HEK293 (cell line): ENCODE results near the gene DOK6.

Source experiments
- CTCF ChIA-PET: fragments of 350-600 bp; formaldehyde crosslinking; extraction: SDS; loops from one replicate; lab custom pipeline; 2021; ENCODE audit warnings: antibody characterized with exemption; lab: Yijun Ruan, JAX
- POLR2A ChIA-PET: fragments of 300-600 bp; formaldehyde crosslinking; extraction: SDS; loops from one replicate; lab custom pipeline; 2020; ENCODE audit warnings: antibody characterized with exemption, inconsistent platforms; lab: Yijun Ruan, JAX
- H3K27ac ChIP-seq: fragments of 200-500 bp; sonication (Bioruptor generic); 2 replicates; pipeline ENCODE4 v1.5.1; 2014; ENCODE audit warnings: low read depth, low read length, control low read depth, inconsistent platforms; ENCODE audit errors: extremely low read depth
- H3K36me3 ChIP-seq, 2 experiments: fragments of 200-500 bp in 1 of 2; sonication (Bioruptor generic) in 1 of 2; 1 replicate in 1 of 2; 2 replicates in 1 of 2; pipeline ENCODE4 v1.5.1; 2014 to 2017; ENCODE audit warnings: inconsistent platforms in 2 of 2, low read length in 2 of 2; ENCODE audit not compliant: control insufficient read depth in 2 of 2, insufficient read depth in 1 of 2
- H3K4me1 ChIP-seq: fragments of 200-500 bp; sonication (Bioruptor generic); 2 replicates; pipeline ENCODE4 v1.5.1; 2014; ENCODE audit warnings: mild to moderate bottlenecking, low read length, inconsistent platforms; ENCODE audit not compliant: control insufficient read depth, insufficient read depth
- H3K4me3 ChIP-seq: 2 replicates; pipeline ENCODE4 v1.5.1; 2011; ENCODE audit warnings: low read depth, mild to moderate bottlenecking, control low read depth, low read length, moderate library complexity
- H3K9me3 ChIP-seq: fragments of 200-500 bp; sonication (Bioruptor generic); 2 replicates; pipeline ENCODE4 v1.5.1; 2014; ENCODE audit warnings: low read depth, low read length, inconsistent platforms; ENCODE audit not compliant: control insufficient read depth, insufficient read depth
- BCL11A ChIP-seq: fragments of 450-650 bp; formaldehyde crosslinking; IDR thresholded peaks from 2 replicates; pipeline ENCODE4 v1.5.1; 2016; ENCODE audit warnings: low read depth, missing biosample characterization, missing genetic modification characterization
- HOXC10 ChIP-seq: sonication (generic); formaldehyde crosslinking; IDR thresholded peaks from 2 replicates; pipeline ENCODE4 v1.8.1; 2023; ENCODE audit warnings: mild to moderate bottlenecking, missing genetic modification reagents
- MZF1 ChIP-seq: fragments of 450-650 bp; formaldehyde crosslinking; IDR thresholded peaks from 2 replicates; pipeline ENCODE4 v1.5.1; 2017; ENCODE audit warnings: missing biosample characterization, missing genetic modification characterization, borderline replicate concordance
- OSR2 ChIP-seq: fragments of 450-650 bp; formaldehyde crosslinking; IDR thresholded peaks from 2 replicates; pipeline ENCODE4 v1.5.1; 2016; ENCODE audit warnings: missing biosample characterization, missing genetic modification characterization
- YY1 ChIP-seq: fragments of 450-650 bp; formaldehyde crosslinking; IDR thresholded peaks from 2 replicates; pipeline ENCODE4 v1.5.1; 2018; ENCODE audit warnings: missing biosample characterization, missing genetic modification characterization
- ZNF112 ChIP-seq: fragments of 450-650 bp; formaldehyde crosslinking; IDR thresholded peaks from 2 replicates; pipeline ENCODE4 v1.5.0; 2017; ENCODE audit warnings: missing biosample characterization, missing genetic modification characterization
- ZNF114 ChIP-seq: fragments of 450-650 bp; formaldehyde crosslinking; IDR thresholded peaks from 2 replicates; pipeline ENCODE4 v1.5.0; 2017; ENCODE audit warnings: missing biosample characterization, missing genetic modification characterization
- ZNF266 ChIP-seq: fragments of 450-650 bp; formaldehyde crosslinking; IDR thresholded peaks from 2 replicates; pipeline ENCODE4 v1.5.1; 2016; ENCODE audit warnings: missing biosample characterization, missing genetic modification characterization, low read depth
- ZNF416 ChIP-seq: fragments of 450-650 bp; formaldehyde crosslinking; IDR thresholded peaks from 2 replicates; pipeline ENCODE4 v1.5.1; 2016; ENCODE audit warnings: missing biosample characterization, missing genetic modification characterization
- ZNF488 ChIP-seq: fragments of 450-650 bp; formaldehyde crosslinking; IDR thresholded peaks from 2 replicates; pipeline ENCODE4 v1.5.1; 2016; ENCODE audit warnings: missing biosample characterization, missing genetic modification characterization
- ZNF639 ChIP-seq: fragments of 450-650 bp; formaldehyde crosslinking; IDR thresholded peaks from 2 replicates; pipeline ENCODE4 v1.5.1; 2016; ENCODE audit warnings: missing biosample characterization, missing genetic modification characterization
- ZNF747 ChIP-seq: fragments of 450-650 bp; formaldehyde crosslinking; IDR thresholded peaks from 2 replicates; pipeline ENCODE4 v1.5.1; 2016; ENCODE audit warnings: missing biosample characterization, missing genetic modification characterization
- ZNF776 ChIP-seq: fragments of 450-650 bp; formaldehyde crosslinking; IDR thresholded peaks from 2 replicates; pipeline ENCODE4 v1.5.0; 2017; ENCODE audit warnings: missing biosample characterization, missing genetic modification characterization, borderline replicate concordance
- ZNF777 ChIP-seq: fragments of 450-650 bp; formaldehyde crosslinking; IDR thresholded peaks from 2 replicates; pipeline ENCODE4 v1.5.1; 2017; ENCODE audit warnings: missing biosample characterization, missing genetic modification characterization, borderline replicate concordance
- ZNF830 ChIP-seq: fragments of 450-650 bp; IDR thresholded peaks from 2 replicates; pipeline ENCODE4 v1.5.0; 2018; ENCODE audit warnings: missing biosample characterization, missing genetic modification characterization, low read depth, mild to moderate bottlenecking, moderate library complexity
- TF ChIP-seq, protein P1 (sequence below): fragments of 450-650 bp; formaldehyde crosslinking; IDR thresholded peaks from 2 replicates; pipeline ENCODE4 v1.5.1; 2016; ENCODE audit warnings: missing biosample characterization, missing genetic modification characterization

Gene DOK6

DNA sequence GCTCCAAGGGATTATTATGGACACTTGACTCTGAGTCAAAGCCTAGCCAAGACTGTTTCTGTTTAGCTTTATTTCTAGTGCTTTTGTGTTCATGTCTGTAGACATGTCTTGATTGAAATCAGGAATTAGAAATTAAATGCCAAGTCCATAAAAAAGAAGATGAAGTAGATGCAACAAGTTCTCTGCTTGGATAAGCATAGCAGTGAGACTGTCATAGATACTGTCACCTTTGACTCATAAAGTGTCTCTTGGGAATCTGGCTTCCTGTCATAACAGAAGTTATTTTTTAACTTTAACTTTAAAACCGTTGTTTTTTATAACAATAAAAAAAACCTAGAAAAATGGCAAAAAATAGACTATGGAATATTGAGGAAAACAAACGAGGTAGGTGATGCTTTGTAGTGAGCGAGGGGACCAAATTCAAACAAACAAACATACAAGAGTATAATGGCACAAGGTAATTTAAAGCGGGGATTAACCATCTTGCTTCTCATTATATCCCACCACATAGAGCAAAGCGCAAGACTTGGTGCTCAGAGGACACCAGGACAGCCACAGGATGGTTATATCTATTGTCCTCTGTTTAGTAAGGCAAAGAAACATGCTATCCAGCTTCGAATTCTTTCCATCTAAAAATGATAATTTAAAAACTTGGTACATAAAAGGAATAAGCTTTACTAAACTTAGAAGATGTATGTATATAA is 482.4 kb downstream of the DOK6 start:
- no peak for TF ChIP-seq BCL11A (tag by site-specific recombination)
- no peak for TF ChIP-seq ZNF830 (tag by site-specific recombination)
- TF ChIP-seq ZNF488 (tag by site-specific recombination): no peak
- no peak for TF ChIP-seq ZNF747 (tag by site-specific recombination)
- TF ChIP-seq MZF1: no peak
- TF ChIP-seq HOXC10 (CRISPR knock-in tag): no peak
- CTCF ChIA-PET: interaction anchor here (0.6 kb wide), 1 partner anchor 539 kb away, joined by 3 read pairs; no protein-coding TSS in a partner anchor

DNA sequence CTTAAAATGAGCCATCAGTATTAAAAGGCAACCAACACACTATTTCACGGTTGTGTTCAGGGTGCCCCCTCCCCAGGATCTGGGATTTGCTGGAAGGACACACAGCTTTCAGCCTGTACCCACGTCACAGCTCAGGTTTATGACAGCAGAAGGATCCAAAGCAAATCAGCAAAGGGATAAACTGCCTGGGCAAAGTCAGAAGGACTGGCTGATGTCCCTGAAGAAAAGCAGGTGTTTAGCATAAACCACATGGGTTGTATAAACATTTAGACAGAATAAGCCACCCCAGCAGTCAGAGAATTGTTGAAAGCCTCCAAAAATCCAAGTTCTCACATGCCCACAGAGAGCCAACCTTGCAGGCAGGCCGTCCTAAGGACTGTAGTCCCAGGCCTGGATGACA is 483.1 kb downstream of the DOK6 start:
- ChIA-PET CTCF (no interaction called here), POLR2A (no interaction called here)
- H3K36me3 ChIP-seq: no peaks in the 10 kb centered on the region
- no peaks in the 10 kb centered on the region for H3K9me3 ChIP-seq
- H3K4me3 ChIP-seq: no peak overlapping the region
- no peak for TF ChIP-seq ZNF112 (tag by site-specific recombination)
- TF ChIP-seq, protein P1, sequence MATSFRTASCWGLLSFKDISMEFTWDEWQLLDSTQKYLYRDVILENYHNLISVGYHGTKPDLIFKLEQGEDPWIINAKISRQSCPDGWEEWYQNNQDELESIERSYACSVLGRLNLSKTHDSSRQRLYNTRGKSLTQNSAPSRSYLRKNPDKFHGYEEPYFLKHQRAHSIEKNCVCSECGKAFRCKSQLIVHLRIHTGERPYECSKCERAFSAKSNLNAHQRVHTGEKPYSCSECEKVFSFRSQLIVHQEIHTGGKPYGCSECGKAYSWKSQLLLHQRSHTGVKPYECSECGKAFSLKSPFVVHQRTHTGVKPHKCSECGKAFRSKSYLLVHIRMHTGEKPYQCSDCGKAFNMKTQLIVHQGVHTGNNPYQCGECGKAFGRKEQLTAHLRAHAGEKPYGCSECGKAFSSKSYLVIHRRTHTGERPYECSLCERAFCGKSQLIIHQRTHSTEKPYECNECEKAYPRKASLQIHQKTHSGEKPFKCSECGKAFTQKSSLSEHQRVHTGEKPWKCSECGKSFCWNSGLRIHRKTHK: no peak
- H3K27ac ChIP-seq: no peak overlapping the region
- no peaks in the 10 kb centered on the region for H3K4me1 ChIP-seq

More for the DNA sequence above, 482.4 kb downstream of the DOK6 start:
- Histone ChIP-seq H3K9me3 (no peaks in the 10 kb centered on the region), H3K4me1 (no peaks in the 10 kb centered on the region), H3K4me3 (no peak overlapping the region), H3K27ac (no peak overlapping the region), H3K36me3 (no peaks in the 10 kb centered on the region)
- POLR2A ChIA-PET: no interaction called here

- H3K4me3 ChIP-seq: no peak overlapping the region
- no peaks in the 10 kb centered on the region for H3K4me1 ChIP-seq
- POLR2A ChIA-PET: no interaction called here
- H3K9me3 ChIP-seq: no peaks in the 10 kb centered on the region
- H3K36me3 ChIP-seq: no peaks in the 10 kb centered on the region
- no peak for TF ChIP-seq ZNF776 (tag by site-specific recombination)
- no peak for TF ChIP-seq ZNF114 (tag by site-specific recombination)
- CTCF ChIA-PET: no interaction called here
- no peak overlapping the region for H3K27ac ChIP-seq
These were observed 484.7 kb downstream of the DOK6 start for GRCh38 chr18:69885355-69885754.

- CTCF ChIA-PET: no interaction called here
- no peaks in the 10 kb centered on the region for H3K4me1 ChIP-seq
- no peak overlapping the region for H3K4me3 ChIP-seq
These were observed 485.3 kb downstream of the DOK6 start for GRCh38 chr18:69885841-69886531.

GRCh38 chr18:69887256-69887655 is 486.6 kb downstream of the DOK6 start:
- ChIA-PET CTCF (no interaction called here), POLR2A (no interaction called here)
- no peak overlapping the region for H3K27ac ChIP-seq
- H3K4me3 ChIP-seq: no peak overlapping the region
- no peaks in the 10 kb centered on the region for H3K4me1 ChIP-seq
- no peaks in the 10 kb centered on the region for H3K9me3 ChIP-seq
- TF ChIP-seq ZNF777 (no peak), ZNF416 (tag by site-specific recombination) (no peak), ZNF639 (tag by site-specific recombination) (no peak), YY1 (tag by site-specific recombination) (no peak)
- no peaks in the 10 kb centered on the region for H3K36me3 ChIP-seq

More at GRCh38 chr18:69885841-69886531, 485.3 kb downstream of the DOK6 start:
- Histone ChIP-seq H3K27ac (no peak overlapping the region), H3K36me3 (no peaks in the 10 kb centered on the region), H3K9me3 (no peaks in the 10 kb centered on the region)
- TF ChIP-seq ZNF266: no peak
- TF ChIP-seq OSR2 (tag by site-specific recombination): no peak
- POLR2A ChIA-PET: no interaction called here
